Stimulated activated CD8-positive, alpha-beta memory T cell treated with anti-CD3 and anti-CD28 coated beads, Interleukin-12 subunit alpha, Interleukin-12 subunit beta, amount 100 ng/mL, for 4 hours (primary cell): Measurements from ENCODE around the gene ATRIP.

Experiments used
- DNase-seq: peaks from one replicate; pipeline ENCODE4 v3.0.0-alpha.2; 2020; ENCODE audit warnings: low read depth

ATRIP gene

DNA sequence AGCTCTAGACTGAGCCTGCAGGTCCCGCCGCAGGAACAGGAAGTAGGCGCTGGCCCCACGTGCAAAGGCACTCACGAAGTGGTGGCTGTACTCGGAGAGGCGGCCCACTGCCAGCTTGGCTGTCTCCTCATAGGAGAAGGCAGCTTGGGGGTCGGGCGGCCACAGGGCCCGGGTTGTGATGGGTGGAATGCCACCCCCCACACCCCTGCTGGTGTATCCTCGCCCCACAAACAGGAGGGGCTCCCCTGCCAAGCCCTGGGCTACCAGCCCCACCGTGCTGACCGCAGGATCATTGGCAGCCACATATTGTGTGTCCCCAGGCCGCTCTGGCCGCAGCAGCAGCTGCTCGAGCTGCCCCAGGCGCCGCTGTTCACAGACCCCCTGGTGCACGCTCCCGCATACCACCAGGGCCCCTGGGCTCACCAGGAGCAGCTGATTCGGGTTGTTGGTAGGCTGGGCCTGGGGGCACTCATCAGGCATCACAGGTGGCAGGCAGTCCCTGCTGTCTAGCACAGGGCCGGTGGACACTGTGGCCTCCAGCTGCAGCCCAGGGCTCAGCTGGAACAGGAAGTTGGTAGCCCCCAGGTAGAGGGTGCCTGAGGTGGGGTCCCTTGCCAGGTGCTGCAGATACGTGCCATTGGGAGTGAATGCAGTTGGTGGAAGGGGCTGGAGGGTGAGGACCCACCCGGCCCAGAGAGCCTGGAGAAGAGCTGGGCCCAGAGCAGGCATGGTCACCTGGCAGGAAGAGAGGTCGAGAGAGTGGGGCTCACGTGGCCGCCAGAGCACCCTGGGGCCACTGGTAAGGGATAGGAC is 22.4 kb upstream of the ATRIP start:
- no peak for DNase-seq

DNA sequence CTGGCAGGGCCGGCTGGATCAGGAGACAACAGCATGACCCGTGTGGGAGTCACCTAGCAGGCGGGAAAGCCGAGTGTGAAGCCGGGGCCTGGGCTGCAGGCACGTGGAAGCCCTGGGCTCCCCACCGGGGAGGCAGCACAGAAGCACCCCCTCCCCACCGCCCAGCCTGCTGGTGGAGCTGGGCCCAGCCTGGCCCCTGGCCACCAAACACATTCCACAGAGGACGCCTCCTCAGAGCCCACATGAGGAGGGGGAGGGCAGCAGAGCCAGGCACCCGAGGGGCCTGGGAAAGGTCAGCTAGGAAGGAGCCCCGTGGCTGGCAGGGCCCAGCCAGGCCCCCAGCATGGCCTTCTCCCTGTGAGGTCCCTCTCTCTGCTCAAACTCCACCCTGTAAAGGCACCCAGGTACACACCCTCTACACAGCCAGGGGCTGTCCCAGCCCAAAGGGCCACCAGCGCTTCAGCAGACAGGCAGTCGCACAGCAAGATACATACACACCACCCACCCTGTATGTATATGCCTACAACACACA is 21.2 kb upstream of the ATRIP start:
- DNase-seq: no peak

DNA sequence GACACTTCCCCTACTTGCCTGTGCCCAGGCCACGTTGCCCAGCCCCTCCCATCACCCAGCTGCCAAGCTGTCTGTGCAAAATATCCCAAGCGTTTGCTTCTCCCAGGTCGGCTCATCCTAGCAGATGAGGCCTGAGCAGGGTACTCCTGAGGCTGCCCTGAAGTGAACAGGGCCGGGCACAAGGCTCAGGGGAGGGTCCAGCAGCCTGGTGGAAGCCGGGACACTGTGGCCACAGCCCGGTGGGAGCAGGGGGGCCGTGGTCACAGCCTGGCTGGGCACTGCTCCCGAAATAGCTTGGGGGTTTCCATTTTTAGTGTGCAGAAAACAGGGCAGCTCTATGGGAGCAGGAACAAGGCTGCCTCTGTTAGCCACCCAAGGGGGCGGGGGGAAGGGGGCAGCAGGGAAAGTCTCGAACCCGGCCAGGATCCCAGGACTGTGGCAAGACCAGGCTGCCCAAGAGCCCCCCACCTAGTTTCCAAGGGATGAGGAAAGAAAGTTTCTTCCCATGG is 20.1 kb upstream of the ATRIP start:
- DNase-seq: no peak

DNA sequence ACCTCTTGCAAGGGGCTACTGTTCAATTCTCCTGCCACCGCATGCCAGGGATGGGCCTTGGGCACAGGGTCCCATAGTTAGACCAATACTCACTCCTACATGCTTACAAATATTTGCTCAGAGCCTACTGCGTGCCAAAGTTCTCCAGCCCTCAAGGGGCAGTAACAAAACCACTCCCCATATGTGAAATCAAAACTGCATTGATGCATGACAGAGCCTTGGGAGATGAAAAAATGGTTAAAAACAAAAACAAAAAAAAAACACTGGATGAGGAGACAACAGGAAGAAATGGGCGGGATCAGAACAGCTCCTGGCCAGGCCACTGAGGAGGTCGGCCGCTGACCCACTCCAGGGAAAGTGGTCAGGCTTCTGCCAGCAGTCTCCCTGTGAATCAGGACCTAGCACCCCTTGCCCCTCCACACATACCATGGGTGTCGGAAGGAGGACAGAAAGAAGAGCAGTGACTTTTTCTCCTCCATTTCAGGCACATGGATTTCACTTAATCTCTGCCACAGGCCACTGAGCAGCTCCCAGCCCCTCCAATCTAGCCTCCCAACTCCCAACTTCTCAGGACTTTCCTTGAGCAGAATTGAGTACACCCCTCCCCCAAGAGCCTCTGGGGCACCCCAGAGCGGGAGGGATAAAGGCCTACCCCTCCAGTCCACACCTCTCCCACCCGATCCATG is 19.4 kb upstream of the ATRIP start:
- DNase-seq: no peak

DNA sequence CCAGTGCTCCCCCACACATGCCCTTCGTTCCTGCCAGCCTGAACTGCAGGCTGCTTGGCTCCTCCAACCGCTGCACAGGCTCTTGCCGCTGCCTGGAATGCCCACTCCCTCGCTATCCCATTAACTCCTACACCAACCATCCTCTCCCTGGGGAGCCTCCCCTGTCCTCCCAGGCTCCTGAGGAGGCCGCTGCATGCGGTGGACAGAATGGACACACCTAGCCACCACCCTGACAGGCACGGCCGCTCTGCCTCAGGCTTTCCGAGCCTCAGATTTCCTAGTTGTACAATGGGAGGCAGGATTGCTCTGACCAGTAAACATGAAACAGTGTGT is 18.9 kb upstream of the ATRIP start:
- DNase-seq: no peak

DNA sequence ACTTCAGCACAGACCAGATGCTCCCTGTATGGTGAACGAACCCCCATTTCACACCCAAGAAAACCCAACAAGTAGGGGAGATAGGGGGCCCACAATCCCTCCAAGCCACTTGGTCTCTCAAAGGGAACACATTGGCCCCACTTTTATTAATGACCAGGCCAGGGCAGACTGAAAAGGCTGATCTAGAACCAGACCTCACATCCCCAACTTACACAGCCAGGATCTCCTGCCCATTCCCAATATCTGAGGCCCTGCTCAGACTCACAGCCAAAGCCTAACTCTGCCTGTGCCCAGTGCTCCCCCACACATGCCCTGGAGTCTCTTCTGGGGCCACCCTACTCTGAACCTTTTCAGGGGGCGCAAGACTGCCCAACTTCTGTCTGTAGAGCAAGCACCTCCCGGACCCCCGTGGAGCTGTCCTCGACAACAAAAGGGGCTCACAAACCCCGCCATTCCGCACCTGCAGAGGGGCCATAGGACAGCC is 18.4 kb upstream of the ATRIP start:
- DNase-seq: no peak

DNA sequence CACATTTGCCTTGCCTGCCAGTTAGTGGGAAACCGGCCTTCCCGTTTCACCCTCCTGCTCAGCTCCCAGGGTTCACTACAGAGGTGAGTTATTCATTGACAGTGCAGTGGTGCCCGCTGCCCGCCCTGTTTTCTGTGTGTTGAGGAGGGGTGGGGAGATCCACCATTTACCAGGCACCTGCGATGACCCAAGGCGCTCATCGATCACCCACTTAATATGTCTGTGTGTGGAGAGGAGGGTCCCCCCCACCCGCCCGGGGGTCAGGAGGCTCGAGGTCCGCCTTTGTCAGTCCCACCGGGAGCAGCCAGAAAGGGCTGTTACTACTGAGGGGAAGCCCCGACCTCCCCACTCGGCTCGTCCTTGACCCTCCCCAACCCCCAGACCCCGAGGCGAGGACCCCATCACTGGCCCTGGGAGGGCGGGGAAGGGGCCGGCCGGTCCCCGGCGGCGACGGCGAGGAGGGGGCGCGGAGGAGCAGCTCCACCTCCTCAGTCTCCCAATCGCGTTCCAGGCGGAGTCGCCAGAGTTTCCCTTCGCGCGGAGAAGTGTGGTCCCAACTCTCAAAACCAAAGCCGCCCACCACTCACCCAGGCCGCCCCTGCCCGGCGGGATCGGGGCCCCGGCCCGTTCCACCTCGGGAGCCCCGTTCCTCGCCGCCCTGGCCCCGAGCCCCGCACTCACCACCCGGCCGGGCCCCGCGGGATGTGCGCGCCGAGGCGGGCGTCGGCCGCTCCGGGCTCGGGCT is 17.8 kb upstream of the ATRIP start:
- no peak for DNase-seq

DNA sequence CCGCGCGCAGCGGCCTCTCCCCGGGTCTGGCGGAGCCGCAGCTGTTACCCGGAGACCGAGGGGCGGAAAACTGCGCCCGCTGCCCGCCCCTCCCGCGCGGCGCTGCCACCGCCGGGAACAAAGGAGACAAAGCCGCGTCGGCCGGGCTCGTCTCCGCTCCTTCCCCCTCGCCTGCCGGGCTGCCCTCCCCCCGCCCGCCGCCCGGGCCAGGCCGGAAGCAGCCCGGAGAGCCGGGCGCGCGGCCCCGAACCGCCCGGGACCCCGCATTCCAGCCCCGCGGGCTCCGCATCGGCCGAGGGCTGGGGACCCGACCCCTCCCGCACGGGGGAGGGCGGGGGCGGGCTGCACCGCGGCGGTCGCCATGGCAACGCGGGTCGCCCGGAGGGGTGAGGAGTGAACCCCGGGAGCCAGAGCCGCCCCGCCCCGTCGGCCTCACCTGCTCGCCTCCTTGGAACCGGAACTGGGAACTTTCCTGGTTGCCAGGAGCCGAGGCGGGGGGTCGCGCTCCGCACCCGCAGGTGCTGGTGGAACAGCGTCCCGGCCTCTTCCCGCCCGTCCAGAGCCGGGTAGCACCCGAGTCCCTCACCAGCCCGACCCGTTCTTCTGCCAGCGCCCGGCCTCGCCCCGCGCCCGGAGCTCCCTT is 17.1 kb upstream of the ATRIP start:
- DNase-seq: peak; percentile 60

DNA sequence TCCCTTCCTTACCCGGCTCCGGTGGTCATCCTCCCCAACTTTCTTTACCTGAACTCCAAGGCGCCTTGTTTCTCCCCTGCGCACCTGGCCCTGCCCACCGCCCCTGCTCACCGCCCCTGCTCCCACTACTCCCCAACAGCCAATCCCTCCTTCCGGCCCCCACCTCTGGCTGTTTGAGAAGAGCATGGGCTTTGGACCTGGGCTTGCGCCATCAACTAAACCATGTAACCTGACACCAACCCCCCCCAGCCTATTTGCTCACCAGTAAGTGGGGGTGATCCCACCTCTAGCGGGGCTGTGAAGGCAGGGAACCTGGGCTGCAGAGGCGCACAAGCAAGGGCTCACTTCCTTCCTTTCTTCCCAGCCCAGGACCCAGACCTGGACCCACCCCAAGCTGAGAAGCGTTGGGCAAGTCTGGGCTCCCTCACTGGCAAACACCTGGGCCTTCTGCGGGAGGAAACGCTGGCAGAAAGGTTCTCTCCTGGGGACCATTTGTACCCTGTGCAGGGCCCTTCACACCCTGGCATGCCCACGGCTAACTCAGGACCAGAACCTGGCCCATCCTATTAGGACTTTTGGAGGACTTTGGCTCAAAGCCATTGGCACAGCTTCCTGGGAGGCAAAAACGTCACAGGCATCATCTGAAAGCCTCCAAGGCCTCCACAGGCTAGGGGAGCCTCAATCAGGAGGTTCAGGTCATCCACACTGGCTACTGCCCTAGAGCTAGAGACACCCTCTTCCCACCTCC is 16.4 kb upstream of the ATRIP start, which contains the start of gene PLXNB1:
Gene PLXNB1, minus strand, starts transcription at position 127 of the 748 bp plus-strand sequence. CDS start 5,475 bp downstream, outside the sequence.
- peak; percentile 7 for DNase-seq

DNA sequence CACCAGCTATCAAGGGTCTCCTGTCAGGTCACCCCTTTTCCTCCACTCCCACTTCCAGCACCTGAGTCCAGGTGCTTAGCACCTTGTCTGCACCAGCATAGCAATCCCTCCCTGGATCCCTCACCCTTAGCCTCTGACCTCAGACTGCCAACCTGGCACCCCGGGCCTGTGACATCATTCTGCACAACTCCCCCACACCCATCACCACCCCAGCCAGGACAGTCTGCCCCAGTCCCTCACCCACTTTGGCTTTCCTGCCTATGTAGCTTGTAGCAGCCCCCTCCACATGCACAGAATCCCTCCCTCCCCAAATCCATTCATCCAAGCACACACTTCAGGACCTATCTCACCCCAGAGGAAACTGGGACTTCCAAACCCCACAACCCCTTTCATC is 15.8 kb upstream of the ATRIP start:
- DNase-seq: no peak

DNA sequence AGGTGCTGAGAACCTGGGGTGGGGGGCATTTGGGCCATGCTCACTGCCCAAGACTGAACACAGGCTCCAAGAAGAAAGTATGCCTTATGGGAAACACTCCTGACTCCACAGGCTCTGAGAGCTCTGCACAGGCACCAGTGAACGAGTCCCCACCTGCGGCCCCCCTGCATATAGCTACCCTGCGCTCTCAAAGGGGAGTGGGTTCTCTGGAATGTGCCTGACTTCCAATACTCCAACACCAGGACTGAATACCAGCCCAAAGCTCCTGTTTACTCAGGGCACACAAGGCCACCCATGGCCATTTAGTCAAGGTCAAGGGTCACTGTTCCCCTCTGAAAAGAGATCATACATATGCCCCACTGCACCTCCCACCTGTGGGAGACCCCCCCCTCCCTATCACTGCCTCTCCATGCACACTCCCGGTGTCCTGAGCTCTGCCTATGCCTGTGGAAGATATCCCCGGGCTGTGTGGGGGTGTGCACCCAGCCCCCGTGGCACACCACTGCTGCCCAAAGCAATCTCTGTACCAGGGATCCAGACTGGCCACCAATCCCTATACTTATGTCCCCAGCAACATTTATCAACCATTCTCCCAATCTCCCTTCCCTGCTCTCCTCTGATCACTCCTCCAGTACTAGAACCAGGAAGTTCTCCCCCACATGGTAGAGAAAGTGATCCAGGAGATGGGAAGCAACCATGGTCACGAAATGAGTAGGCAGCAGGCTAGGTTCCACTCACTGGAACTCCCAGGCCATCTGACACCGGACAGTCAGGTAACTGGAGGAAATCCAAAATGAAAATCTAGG is 15.1 kb upstream of the ATRIP start:
- no peak for DNase-seq

DNA sequence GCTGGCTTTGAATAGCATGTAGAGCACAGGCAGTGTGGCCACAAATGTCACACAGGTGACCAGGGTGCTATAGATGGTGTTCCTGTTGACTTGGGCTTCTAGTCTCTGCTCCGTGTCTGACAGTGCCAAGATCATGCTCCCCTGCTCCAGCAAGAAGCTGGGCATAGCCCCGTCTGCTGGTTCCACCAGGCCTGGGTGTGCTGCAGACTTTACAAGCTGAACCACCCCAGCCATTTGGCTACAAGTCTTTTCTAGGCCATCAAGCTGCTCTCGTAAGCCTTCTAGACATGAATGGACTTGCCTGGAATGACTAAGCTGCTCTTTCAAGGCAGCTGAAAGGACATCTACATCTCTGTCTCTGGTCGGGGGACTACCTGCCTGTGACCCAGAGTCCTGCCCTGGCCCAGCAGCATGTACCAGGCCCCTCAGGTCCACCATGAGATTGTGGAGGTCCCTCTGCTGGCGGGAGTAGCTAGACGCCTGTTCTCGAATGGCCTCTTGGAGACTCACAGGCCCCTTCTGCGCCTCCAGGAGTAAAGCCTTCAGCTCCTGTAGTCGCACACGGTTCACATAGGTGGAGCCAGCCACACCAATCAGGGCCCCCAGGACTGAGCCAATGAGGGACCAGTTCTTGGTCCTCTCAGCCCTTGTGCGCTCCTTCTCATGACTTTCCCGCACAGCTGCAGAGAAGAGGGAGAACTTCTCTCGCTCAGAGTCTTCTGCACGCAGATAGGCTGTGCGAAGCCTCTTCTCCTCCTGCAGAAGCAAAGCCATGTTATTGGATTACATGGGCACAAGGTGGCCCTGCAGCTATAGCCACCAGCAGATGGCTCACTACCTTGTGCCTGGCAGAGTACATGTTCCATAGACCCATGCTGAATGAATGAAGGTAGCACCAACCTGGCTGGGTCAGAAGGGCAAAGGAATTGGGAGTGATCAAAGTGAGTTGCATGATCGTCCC is 13.8 kb upstream of the ATRIP start:
- no peak for DNase-seq

DNA sequence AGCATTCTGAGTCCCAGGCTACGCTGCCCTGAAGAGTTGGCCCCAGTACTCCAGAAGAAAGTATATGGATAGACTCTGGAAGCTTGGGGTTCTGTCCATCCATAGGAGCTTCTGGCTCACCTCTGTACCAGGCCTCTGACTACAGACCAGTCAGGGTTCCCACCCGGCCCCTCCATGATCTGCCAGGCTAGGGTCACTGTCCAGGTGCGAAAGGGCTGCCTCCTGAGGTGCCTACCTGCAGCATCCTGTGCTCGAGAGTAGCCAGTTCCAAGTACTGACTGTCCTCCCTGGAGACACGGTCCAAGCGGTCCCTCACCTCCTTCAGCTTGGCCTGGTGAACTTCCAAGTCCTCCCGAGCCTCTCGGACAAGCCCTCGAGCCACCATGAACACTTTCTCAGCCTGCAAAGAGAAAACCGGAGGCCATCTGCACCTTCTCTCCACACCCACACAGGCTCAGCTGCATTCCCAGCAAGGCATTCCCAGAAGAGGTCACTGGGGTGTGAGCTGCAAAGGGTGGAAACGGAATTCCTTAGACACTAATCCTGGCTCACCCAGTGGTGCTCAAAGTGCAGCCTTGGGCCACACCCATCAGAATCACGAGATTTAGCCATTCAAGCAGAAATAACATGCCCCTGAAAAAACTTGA is 12.9 kb upstream of the ATRIP start:
- DNase-seq: no peak

DNA sequence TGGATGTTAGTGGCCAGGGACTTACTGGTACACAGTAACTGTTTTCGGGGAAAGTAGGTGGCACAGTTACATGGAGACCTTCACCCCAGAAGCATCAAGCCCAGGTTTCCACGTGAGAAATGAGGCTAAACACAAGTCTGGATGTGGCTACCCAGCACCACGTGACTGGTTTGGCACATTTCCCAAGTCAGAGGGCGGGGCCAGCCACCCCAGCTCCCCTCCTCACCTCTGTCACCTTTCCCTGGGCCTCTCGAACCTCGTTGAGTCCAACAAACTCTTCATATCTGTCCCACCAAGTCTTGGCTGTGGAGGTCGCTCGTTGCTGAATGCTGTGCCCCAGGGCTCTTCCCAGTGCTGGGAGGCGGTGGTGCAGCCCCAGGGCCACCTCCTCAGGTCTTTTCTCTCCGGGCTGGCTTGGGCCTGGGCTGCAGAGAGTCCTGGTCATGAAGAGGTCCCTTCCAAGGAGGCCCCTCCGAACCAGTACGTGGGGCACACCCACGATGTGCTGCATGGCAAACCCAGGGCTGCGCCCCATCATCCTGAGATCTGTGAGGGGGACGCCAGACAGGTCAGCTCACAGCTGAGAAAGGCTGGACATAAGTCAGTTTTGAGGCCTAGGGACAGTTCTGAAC is 11.8 kb upstream of the ATRIP start:
- no peak for DNase-seq

DNA sequence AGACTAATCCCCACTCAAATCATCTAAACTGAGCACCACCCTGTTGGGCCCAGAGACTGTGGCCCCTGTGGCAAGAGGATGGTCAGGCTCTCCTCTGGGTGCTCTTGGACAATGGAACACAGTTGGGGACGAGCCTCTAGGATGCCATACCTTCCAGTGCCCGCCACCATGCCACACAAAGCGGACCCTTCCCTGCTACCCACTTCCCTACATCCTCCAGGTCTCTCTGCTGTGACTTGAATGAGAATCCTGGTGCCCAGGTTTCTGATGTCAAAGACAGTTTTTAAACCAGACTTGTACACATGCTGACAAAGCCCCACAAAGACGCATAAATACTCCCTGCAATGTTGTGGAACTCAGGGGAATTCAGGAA is 11.3 kb upstream of the ATRIP start:
- no peak for DNase-seq

DNA sequence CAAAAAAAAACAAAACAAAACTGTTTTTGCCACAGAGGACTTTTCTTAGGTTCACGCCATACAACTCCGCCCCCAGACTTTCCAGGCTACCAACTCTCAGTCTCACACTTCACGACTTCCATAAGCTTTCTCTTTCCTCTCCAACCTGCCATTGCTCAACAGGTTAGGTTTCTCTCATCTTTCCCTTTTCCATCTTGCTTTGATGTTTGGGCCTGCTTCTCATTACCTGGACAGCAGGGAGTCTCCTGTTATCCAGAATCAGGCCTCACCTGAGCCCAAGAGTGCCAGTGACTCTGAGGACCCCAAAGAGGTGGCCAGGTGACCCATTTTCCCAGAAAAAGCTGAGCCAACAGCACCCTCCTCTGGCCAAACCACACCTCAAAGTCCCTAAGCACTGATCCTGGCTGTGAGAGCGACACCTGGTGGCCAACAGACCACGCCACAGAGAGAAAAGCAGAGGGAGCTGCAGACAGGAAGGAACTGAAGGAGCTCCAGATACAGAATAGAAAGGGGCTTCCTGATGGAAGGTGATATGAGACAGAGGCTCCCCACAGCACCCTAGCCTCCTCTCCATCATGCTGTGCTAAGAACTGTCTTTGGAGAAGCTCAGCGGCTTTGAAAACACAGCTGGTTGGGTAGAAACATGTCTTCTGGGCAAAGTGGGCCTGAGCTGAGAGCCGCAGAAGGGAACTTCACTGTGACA is 10.6 kb upstream of the ATRIP start:
- peak; percentile 67 for DNase-seq

DNA sequence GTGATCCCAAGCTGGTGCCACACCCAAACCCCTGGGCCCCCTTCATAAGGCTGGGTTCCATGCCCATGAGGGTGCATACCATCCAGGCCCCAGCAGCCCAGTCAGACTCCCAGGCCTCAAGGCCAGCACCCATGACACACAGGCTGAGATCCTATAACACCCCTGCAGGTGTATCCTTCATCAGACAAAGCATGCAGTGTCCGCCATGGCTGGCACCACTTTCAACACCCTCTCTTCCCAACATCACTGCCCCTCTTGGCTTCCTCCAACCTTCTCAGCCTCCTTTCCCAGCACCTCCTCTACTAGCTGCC is 10.1 kb upstream of the ATRIP start:
- no peak for DNase-seq

DNA sequence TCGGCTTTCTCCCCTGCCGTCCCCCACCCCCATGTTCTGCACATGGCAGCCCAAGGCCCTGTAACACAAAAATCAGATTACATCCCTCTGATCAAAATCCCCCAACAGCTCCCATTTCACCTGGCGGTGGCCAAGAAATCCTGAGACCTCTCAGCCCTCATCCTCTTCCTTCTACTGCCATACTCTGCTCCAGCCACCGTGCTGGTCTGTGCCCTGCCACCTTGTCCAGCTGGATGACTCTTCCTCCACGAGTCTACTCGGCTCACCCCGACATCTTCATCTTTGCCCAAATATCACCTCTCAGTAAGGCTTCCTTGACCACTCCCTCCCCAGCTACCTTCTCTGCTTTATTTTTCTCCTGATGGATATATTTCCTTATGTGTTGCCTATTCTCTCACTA is 9.7 kb upstream of the ATRIP start:
- DNase-seq: no peak
